Type B pancreatic cell (in vitro differentiated cells): ENCODE results near the gene PROS1. TPM values are rescaled to one million over a fixed set of nuclear protein-coding genes. Genes with fewer than 3 reads are reported as not detected.
"Not testable (repeated sequence)": the region's sequence is repeated elsewhere in the genome, so short reads cannot be mapped to it uniquely, and the experiment has no call there.

Experiments used
- DNase-seq: peaks from one replicate; pipeline ENCODE4 v3.0.0; 2021; ENCODE audit warnings: mixed read lengths; ENCODE audit not compliant: unreplicated experiment; ENCODE audit errors: extremely low spot score
- H3K27ac Mint-ChIP-seq: 2 replicates; pipeline ENCODE4 v1.8.0; 2021; ENCODE audit warnings: mild to moderate bottlenecking, mixed read lengths
- H3K27me3 Mint-ChIP-seq: 2 replicates; pipeline ENCODE4 v1.8.0; 2021; ENCODE audit warnings: mixed read lengths
- H3K36me3 Mint-ChIP-seq: 2 replicates; pipeline ENCODE4 v1.8.0; 2021; ENCODE audit warnings: mixed read lengths
- H3K4me1 Mint-ChIP-seq: one replicate; pipeline ENCODE4 v1.8.0; 2021; ENCODE audit warnings: mixed read lengths; ENCODE audit not compliant: unreplicated experiment
- H3K4me3 Mint-ChIP-seq: 2 replicates; pipeline ENCODE4 v1.8.0; 2021; ENCODE audit warnings: mild to moderate bottlenecking, mixed read lengths
- H3K9me3 Mint-ChIP-seq: 2 replicates; pipeline ENCODE4 v1.8.0; 2021; ENCODE audit warnings: mixed read lengths
- total RNA-seq: library from RNA; stranded (reverse); gene quantifications from 2 replicates; pipeline ENCODE4 v1.2.1, GENCODE V29; 2021; ENCODE audit warnings: low replicate concordance
- TF ChIP-seq, protein P1 (sequence below): fragments of 200-600 bp; sonication (generic); conservative IDR thresholded peaks from 2 replicates; pipeline ENCODE4 v1.5.0; 2021; ENCODE audit warnings: antibody characterized with exemption, mild to moderate bottlenecking

Gene PROS1
- total RNA-seq, 1 donor from 2014 or later, result 7.8 TPM

DNA sequence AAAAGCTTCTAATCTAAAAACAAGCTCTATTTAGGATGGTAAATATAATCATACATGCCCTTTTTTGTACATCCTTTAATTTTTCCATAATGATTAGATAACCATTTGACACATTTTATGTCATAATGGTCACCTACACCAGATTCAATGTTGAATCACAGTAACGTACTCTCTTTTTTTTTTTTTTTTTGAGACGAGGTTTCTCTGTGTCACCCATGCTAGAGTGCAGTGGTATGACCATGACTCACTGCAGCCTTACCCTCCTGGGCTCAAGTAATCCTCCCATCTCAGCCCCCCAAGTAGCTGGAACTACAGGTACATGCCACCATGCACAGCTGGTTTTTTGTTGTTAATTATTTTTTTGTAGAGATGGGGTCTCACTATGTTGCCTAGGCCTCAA, 49.2 kb downstream of the PROS1 start:
- no peaks in the 10 kb centered on the region for H3K27me3 Mint-ChIP-seq
- H3K36me3 Mint-ChIP-seq, result peaks cover 3% of the 10 kb centered on the region
- H3K9me3 Mint-ChIP-seq, result no peaks in the 10 kb centered on the region
- H3K27ac Mint-ChIP-seq, result no peak overlapping the region
- H3K4me3 Mint-ChIP-seq, result no peak overlapping the region
- TF ChIP-seq, protein P1, sequence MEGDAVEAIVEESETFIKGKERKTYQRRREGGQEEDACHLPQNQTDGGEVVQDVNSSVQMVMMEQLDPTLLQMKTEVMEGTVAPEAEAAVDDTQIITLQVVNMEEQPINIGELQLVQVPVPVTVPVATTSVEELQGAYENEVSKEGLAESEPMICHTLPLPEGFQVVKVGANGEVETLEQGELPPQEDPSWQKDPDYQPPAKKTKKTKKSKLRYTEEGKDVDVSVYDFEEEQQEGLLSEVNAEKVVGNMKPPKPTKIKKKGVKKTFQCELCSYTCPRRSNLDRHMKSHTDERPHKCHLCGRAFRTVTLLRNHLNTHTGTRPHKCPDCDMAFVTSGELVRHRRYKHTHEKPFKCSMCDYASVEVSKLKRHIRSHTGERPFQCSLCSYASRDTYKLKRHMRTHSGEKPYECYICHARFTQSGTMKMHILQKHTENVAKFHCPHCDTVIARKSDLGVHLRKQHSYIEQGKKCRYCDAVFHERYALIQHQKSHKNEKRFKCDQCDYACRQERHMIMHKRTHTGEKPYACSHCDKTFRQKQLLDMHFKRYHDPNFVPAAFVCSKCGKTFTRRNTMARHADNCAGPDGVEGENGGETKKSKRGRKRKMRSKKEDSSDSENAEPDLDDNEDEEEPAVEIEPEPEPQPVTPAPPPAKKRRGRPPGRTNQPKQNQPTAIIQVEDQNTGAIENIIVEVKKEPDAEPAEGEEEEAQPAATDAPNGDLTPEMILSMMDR, result no peak
- no peak for DNase-seq
- H3K4me1 Mint-ChIP-seq, result no peaks in the 10 kb centered on the region

DNA sequence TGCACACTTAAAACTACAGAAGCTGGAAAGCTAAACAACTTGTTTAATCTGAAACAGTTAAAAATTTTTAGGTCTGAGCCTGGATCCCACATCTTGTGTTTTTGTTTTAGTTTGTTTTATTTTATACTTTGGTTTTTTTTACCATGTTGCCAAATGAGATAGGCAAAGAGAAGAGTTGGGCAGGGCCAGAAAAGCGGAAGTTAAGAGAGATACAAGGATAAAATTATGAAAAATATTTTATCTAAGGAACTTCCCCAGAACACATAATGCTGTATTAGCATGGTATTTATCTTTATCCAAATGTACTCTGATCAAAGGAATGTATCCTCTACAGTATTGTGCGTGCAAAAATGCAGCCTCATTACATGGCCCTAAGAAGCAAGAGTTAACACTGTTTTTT, 50.7 kb downstream of the PROS1 start:
- H3K4me3 Mint-ChIP-seq, result no peak overlapping the region
- no peak overlapping the region for H3K27ac Mint-ChIP-seq
- no peaks in the 10 kb centered on the region for H3K4me1 Mint-ChIP-seq
- no peaks in the 10 kb centered on the region for H3K27me3 Mint-ChIP-seq
- TF ChIP-seq, protein P1, result no peak
- peaks cover 3% of the 10 kb centered on the region for H3K36me3 Mint-ChIP-seq
- no peak for DNase-seq
- H3K9me3 Mint-ChIP-seq, result no peaks in the 10 kb centered on the region

DNA sequence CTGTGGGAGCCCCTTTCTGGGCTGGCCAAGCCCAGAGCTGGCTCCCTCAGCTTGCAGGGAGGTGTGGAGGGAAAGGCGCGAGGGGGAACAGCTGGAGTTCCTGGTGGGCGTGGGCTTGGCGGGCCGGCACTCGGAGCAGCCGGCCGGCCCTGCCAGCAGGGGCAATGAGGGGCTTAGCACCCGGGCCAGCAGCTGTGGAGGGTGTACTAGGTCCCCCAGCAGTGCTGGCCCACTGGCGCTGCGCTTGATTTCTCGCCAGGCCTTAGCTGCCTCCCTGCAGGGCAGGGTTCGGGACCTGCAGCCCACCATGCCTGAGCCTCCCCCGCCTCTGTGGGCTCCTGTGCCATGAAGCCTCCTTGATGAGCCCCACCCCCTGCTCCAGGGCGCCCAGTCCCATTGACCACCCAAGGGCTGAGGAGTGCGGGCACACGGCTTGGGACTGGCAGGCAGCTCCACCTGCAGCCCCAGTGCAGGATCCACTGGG, 56.1 kb downstream of the PROS1 start:
- not testable (repeated sequence) for H3K4me1 Mint-ChIP-seq, DNase-seq, H3K9me3 Mint-ChIP-seq, H3K36me3 Mint-ChIP-seq, H3K27ac Mint-ChIP-seq, H3K27me3 Mint-ChIP-seq, H3K4me3 Mint-ChIP-seq

DNA sequence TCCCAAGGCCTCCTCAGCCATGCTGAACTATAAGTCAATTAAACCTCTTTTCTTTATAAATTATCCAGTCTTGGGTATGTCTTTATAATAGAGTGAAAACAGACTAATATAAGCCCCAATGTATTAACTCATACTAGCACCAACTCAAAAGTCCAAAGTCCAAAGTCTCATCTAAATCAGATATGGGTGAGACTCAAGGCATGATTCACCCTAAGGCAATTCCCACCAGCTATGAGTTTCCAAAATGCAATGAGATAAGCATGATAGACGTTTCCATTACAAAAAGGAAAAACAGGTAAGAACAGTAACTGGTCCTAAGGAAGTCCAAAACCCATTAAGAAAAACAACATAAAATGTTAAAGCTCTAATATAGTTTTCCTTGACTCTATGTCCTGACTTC, 60.1 kb downstream of the PROS1 start:
- H3K36me3 Mint-ChIP-seq, DNase-seq, H3K27ac Mint-ChIP-seq, H3K4me1 Mint-ChIP-seq, H3K4me3 Mint-ChIP-seq, H3K27me3 Mint-ChIP-seq, H3K9me3 Mint-ChIP-seq: not testable (repeated sequence)

DNA sequence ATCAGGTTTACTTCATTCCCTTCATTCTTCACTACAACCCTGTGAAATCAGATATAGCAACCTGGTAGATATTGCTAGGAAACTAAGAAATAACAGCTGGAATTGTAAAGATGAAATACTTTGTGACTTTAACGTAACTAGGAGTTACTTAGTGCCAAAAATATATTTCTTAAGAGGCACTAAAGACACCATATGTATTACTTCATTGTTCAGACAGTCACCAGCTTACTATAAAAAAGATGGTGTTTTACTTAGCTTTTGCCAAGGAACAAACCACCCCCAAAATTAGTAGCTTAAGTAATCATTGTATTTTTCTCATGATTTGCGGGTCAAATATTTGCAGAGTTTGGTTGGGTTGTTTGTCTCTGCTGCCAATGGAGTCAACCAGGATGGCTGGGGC, 62.5 kb downstream of the PROS1 start:
- no peaks in the 10 kb centered on the region for H3K9me3 Mint-ChIP-seq
- no peaks in the 10 kb centered on the region for H3K36me3 Mint-ChIP-seq
- H3K27me3 Mint-ChIP-seq, result no peaks in the 10 kb centered on the region
- TF ChIP-seq, protein P1, result no peak
- no peaks in the 10 kb centered on the region for H3K4me1 Mint-ChIP-seq
- no peak for DNase-seq
- H3K4me3 Mint-ChIP-seq, result no peak overlapping the region
- no peak overlapping the region for H3K27ac Mint-ChIP-seq

DNA sequence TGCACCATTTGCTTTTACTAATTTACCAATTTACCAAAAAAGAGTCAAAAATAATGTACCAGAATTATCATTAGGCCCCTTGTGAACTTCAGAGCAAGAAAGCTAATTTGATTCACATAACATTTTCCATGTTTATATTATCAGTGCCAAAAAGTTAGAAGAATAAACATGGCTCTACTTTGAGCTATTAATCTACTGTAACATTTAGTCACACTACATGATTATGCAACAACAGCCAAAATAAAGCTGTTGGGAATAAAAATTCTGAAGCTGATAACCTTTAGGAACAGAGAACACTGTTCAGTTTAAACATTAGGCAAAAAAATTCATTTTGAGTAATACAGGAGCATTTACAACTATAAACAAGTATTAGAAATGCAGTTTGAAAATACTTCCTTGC, 63.6 kb downstream of the PROS1 start:
- H3K36me3 Mint-ChIP-seq, result no peaks in the 10 kb centered on the region
- no peak overlapping the region for H3K4me3 Mint-ChIP-seq
- TF ChIP-seq, protein P1, result no peak
- H3K27ac Mint-ChIP-seq, result no peak overlapping the region
- no peak for DNase-seq
- H3K4me1 Mint-ChIP-seq, result no peaks in the 10 kb centered on the region
- no peaks in the 10 kb centered on the region for H3K9me3 Mint-ChIP-seq
- H3K27me3 Mint-ChIP-seq, result no peaks in the 10 kb centered on the region

DNA sequence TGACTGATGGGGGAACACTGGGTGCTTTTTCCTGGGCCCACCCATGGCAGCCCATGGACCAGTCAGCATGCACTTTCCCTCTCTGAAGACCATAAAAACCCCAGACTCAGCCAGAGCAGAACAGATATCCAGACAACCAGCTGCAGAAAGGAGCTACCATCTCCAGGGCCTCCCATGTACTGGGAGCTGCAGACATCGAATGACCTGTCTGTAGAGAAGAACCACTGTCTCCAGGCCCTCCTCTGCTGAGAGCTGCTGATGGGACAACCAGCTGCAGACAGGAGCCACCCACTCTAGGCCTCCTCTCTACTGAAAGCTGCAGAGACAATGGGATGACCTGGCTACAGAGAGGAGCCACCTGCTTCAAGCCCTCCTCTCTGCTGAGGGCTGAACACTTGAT, 66.6 kb downstream of the PROS1 start:
- Mint-ChIP-seq H3K36me3 (no peaks in the 10 kb centered on the region), H3K27me3 (no peaks in the 10 kb centered on the region), H3K4me1 (no peaks in the 10 kb centered on the region), H3K4me3 (no peak overlapping the region), H3K27ac (no peak overlapping the region), H3K9me3 (no peaks in the 10 kb centered on the region)
- DNase-seq, result no peak
- TF ChIP-seq, protein P1, result no peak
